Peyer's patch (tissue), 4 donors: ENCODE data around the gene PIGN.

ENCODE experiments used
- POLR2A ChIP-seq, 2 donors: fragments of 450-650 bp; IDR thresholded peaks; one replicate each; pipeline ENCODE4 v1.5.1; 2017; ENCODE audit warnings: antibody characterized with exemption in 2 of 2, mild to moderate bottlenecking in 2 of 2, moderate library complexity in 2 of 2
- TF ChIP-seq, protein P1 (sequence below), 6 experiments: fragments of 450-650 bp in 4 of 6; fragments of 200-600 bp in 2 of 6; sonication (generic) in 1 of 6; IDR thresholded peaks; one replicate each; pipeline ENCODE4 v1.5.1; 2017 to 2019; ENCODE audit warnings: antibody characterized with exemption in 6 of 6, mild to moderate bottlenecking in 3 of 6, moderate library complexity in 1 of 6

DNA sequence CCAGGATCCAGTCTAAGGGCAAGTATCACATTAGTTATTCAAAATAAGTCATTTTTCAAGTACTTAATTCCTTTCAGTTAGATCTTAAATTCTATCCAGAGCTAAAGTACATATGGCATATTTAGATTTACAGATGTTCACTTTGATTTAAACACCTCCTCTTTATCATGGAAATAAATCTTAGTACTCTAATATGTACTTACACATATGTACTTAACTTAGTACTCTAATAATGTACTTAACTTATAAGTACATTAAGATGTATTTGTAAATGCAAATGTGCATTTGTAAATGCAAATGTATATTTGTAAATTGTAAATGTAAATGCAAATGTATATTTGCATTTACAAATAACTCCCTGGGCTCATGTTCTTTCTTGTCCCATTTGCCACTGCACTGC is 14.6 kb downstream of the PIGN start:
- TF ChIP-seq, protein P1, sequence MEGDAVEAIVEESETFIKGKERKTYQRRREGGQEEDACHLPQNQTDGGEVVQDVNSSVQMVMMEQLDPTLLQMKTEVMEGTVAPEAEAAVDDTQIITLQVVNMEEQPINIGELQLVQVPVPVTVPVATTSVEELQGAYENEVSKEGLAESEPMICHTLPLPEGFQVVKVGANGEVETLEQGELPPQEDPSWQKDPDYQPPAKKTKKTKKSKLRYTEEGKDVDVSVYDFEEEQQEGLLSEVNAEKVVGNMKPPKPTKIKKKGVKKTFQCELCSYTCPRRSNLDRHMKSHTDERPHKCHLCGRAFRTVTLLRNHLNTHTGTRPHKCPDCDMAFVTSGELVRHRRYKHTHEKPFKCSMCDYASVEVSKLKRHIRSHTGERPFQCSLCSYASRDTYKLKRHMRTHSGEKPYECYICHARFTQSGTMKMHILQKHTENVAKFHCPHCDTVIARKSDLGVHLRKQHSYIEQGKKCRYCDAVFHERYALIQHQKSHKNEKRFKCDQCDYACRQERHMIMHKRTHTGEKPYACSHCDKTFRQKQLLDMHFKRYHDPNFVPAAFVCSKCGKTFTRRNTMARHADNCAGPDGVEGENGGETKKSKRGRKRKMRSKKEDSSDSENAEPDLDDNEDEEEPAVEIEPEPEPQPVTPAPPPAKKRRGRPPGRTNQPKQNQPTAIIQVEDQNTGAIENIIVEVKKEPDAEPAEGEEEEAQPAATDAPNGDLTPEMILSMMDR (IDR thresholded peaks at IDR 0.05): no peak
- no peak for TF ChIP-seq POLR2A (IDR thresholded peaks at IDR 0.05)
